Measurements from ENCODE around the gene MYRIP.

GRCh38 chr3:39990532-39990931 is 181.1 kb downstream of the MYRIP start:
- TF ChIP-seq CTCF (IDR thresholded peaks at IDR 0.05) = peak; percentile 19 to 60 (median 48)
- no peak for TF ChIP-seq POLR2A (IDR thresholded peaks at IDR 0.05)

Measured in adrenal gland (tissue), 5 donors.